Mucosa of descending colon (tissue), 3 donors: ENCODE results near the gene RPF1. TPM values are rescaled to one million over a fixed set of nuclear protein-coding genes. Genes with fewer than 3 reads are reported as not detected.

Source experiments
- ATAC-seq: fragments of 200-7000 bp; cut with Tn5 transposase; one replicate; pipeline ENCODE4 v1.9.1; 2020; ENCODE audit warnings: mild to moderate bottlenecking, moderate library complexity
- DNase-seq, 3 donors: peaks; one replicate each; pipeline ENCODE4 v3.0.0-alpha.2; 2020
- H3K36me3 ChIP-seq: fragments of 200-600 bp; one replicate; pipeline ENCODE4 v1.8.0; 2021; ENCODE audit warnings: low read depth, mild to moderate bottlenecking
- H3K4me1 ChIP-seq: fragments of 200-600 bp; one replicate; pipeline ENCODE4 v1.8.0; 2021; ENCODE audit warnings: low read depth, mild to moderate bottlenecking
- H3K4me3 ChIP-seq: fragments of 200-600 bp; one replicate; pipeline ENCODE4 v1.8.0; 2021; ENCODE audit warnings: mild to moderate bottlenecking
- H3K9me3 ChIP-seq: fragments of 200-600 bp; one replicate; pipeline ENCODE4 v1.8.0; 2021; ENCODE audit warnings: mild to moderate bottlenecking
- intact Hi-C, 2 donors: fragments of 100-400 bp; cut with DNase I in 1 of 2; cut with micrococcal nuclease in 1 of 2; formaldehyde crosslinking; loops; one replicate each; pipeline versions ENCODE4 v1.11.0 to v1.11.1; 2022; cut with DNase I, micrococcal nuclease
- total RNA-seq, 3 donors: library from RNA; stranded (reverse); fragmentation: NEBNext Ultra II Directional in 2 of 3; extraction: Animal tissue kit (Norgen Biotek cat#: 25700) in 2 of 3; gene quantifications; one replicate each; pipeline versions ENCODE4 v1.2.1 to v1.2.4, GENCODE V29; 2021 to 2023
- TF ChIP-seq, protein P1 (sequence below): fragments of 200-600 bp; IDR thresholded peaks from one replicate; pipeline ENCODE4 v1.8.0; 2022; ENCODE audit warnings: antibody characterized with exemption, mild to moderate bottlenecking
- donor health status: DM: no; HTN: no; CAD: no; lungs with moderate emphysema.
- donor health status: DM: no; HTN: no; CAD: no.
- donor health status: DM: no; HTN: yes; CAD: no.

RPF1 gene
- total RNA-seq, 3 donors from 2014 or later, result 24.3 to 28.8 (median 25.8) TPM

DNA sequence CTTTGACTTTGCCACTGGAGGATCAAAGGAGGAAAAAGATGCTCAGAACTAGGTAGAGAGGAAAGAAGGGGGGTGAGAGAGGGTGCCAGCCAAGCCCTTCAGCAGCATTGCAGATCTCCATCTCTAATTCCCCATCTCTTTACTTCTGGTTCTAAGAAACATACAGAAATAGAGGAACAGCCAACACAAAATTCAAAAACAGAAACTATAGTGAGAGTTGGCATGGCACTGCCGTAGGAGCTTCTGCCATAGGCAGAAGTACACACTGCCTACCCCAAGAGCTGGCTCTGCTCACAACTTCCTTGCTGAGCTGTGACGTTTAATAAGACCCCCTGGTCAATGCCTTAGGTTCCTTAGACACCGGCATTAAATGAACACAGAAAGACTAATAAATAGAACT lies 26.6 kb upstream of the RPF1 start:
- Histone ChIP-seq H3K36me3 (no peaks in the 10 kb centered on the region), H3K4me1 (no peaks in the 10 kb centered on the region), H3K4me3 (no peak overlapping the region), H3K9me3 (no peaks in the 10 kb centered on the region)
- TF ChIP-seq, protein P1, sequence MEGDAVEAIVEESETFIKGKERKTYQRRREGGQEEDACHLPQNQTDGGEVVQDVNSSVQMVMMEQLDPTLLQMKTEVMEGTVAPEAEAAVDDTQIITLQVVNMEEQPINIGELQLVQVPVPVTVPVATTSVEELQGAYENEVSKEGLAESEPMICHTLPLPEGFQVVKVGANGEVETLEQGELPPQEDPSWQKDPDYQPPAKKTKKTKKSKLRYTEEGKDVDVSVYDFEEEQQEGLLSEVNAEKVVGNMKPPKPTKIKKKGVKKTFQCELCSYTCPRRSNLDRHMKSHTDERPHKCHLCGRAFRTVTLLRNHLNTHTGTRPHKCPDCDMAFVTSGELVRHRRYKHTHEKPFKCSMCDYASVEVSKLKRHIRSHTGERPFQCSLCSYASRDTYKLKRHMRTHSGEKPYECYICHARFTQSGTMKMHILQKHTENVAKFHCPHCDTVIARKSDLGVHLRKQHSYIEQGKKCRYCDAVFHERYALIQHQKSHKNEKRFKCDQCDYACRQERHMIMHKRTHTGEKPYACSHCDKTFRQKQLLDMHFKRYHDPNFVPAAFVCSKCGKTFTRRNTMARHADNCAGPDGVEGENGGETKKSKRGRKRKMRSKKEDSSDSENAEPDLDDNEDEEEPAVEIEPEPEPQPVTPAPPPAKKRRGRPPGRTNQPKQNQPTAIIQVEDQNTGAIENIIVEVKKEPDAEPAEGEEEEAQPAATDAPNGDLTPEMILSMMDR, result no peak
- intact Hi-C loops, result loop anchor here (10.0 kb wide), 2 partner anchors 312 to 322 kb away; no protein-coding TSS in a partner anchor
- ATAC-seq (no peak), DNase-seq (no peak)

DNA sequence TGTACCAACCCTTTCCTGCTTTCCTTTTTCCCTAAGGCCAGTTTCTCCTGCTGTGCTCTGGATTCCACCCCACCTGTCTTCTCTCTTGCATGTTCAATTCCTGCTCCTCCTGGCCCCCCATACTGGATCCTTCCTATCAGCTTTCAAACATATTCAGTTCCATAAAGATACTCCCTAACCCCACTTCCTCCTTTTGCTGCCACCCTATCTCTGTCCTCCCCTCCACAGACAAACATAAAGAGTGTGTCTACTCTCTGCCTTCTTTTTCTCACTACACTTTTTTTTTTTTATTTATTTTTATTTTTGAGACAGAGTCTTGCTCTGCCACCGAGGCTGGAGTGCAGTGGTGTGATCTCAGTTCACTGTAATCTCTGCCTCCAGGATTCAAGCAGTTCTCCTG lies 16.9 kb upstream of the RPF1 start:
- DNase-seq, result no peak
- TF ChIP-seq, protein P1, result no peak
- intact Hi-C loops, result no loop called here
- H3K36me3 ChIP-seq, result no peaks in the 10 kb centered on the region
- ATAC-seq, result no peak
- no peaks in the 10 kb centered on the region for H3K9me3 ChIP-seq
- H3K4me3 ChIP-seq, result no peak overlapping the region
- H3K4me1 ChIP-seq, result no peaks in the 10 kb centered on the region

DNA sequence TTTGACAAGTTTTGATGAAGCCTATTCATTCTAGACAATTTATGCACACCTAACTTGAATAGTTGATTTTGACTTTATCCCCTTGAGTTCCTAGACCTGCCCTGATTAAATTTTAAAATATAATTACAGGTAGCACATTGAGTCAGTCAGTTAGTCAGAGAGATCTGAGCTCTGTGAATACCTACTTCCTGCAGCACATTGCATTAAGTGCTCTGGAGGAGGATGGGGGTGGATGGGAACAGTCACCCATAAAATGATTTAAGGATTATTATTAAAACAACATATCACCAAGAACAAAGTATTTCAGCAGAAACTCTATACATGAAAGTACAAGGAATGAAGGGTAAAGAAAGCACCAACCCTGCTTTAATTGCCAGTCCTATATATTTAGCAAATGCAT lies 11.8 kb upstream of the RPF1 start:
- H3K9me3 ChIP-seq, result no peaks in the 10 kb centered on the region
- DNase-seq (no peak), ATAC-seq (no peak)
- no peaks in the 10 kb centered on the region for H3K4me1 ChIP-seq
- intact Hi-C loops, result no loop called here
- TF ChIP-seq, protein P1, result no peak
- H3K4me3 ChIP-seq, result no peak overlapping the region
- H3K36me3 ChIP-seq, result no peaks in the 10 kb centered on the region

DNA sequence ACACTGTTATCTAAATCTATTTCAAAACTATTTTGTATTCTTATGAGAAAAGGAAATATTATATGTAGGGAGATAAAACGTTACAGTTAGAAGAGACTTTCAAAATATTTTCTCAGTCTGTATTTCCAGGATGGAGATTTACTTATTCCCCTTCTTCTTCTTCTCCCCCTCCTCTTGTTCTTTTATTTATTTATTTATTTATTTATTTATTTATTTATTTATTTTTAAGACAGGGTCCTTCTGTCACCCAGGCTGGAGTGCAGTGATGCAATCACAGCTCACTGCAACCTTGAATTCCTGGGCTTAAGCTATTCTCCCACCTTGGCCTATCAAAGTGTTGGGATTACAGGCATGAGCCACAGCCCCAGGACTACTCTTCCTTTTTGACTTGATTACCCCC lies 2.8 kb upstream of the RPF1 start:
- DNase-seq (no peak), ATAC-seq (no peak)
- H3K9me3 ChIP-seq, result no peaks in the 10 kb centered on the region
- H3K4me1 ChIP-seq, result peaks cover 9% of the 10 kb centered on the region
- TF ChIP-seq, protein P1, result no peak
- no peak overlapping the region for H3K4me3 ChIP-seq
- no peaks in the 10 kb centered on the region for H3K36me3 ChIP-seq
- intact Hi-C loops, result no loop called here

DNA sequence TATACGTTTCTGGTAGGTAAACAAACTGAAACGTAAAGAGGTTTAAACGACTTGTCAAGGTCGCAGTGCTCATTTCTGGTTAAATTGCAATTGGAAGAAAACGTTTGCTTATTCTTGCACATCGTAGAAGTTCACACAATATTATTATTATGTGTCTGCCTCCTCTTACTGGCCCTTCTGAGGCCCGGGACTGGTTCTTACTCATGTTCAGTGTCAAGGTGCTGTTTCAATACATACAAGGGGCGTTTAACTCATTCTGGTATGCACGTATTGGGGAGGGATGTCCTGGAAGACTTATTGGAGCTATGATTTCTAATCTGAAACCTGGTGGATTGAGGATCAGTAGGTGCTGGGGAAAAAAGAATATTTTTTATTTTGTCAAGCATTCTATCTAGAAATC lies 932 bp downstream of the RPF1 start:
- H3K36me3 ChIP-seq, result no peaks in the 10 kb centered on the region
- ATAC-seq (peak; percentile 5), DNase-seq (no peak)
- no peaks in the 10 kb centered on the region for H3K9me3 ChIP-seq
- TF ChIP-seq, protein P1, result no peak
- peaks cover 14% of the 10 kb centered on the region for H3K4me1 ChIP-seq
- H3K4me3 ChIP-seq, result peak overlapping the region; percentile 60
- intact Hi-C loops, result no loop called here

DNA sequence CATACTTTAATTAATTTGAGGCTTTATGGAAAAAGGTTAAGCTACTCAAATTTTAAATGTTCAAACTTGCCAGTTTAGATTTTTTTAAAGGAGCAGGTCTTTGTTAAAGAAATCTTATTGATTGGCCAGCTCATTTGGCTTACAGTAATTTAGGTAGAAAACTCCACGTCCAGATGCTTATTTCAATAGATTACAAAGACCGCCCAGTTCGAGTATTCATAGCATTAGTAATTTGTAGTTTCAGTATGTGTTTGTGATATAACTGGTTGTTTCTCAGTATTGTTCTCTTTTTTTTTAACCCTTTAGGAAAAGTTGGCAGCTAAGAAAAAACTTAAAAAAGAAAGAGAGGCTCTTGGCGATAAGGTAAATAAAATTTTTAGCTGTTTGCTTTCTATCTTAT lies 1.6 kb downstream of the RPF1 start:
- TF ChIP-seq, protein P1, result no peak
- DNase-seq (no peak), ATAC-seq (no peak)
- H3K4me1 ChIP-seq, result peaks cover 14% of the 10 kb centered on the region
- intact Hi-C loops, result no loop called here
- H3K4me3 ChIP-seq, result no peak overlapping the region
- no peaks in the 10 kb centered on the region for H3K9me3 ChIP-seq
- no peaks in the 10 kb centered on the region for H3K36me3 ChIP-seq
